Measurements from ENCODE around the gene PIP5K1C.
"Not testable (repeated sequence)": the region's sequence is repeated elsewhere in the genome, so short reads cannot be mapped to it uniquely, and the experiment has no call there.

PIP5K1C gene

DNA sequence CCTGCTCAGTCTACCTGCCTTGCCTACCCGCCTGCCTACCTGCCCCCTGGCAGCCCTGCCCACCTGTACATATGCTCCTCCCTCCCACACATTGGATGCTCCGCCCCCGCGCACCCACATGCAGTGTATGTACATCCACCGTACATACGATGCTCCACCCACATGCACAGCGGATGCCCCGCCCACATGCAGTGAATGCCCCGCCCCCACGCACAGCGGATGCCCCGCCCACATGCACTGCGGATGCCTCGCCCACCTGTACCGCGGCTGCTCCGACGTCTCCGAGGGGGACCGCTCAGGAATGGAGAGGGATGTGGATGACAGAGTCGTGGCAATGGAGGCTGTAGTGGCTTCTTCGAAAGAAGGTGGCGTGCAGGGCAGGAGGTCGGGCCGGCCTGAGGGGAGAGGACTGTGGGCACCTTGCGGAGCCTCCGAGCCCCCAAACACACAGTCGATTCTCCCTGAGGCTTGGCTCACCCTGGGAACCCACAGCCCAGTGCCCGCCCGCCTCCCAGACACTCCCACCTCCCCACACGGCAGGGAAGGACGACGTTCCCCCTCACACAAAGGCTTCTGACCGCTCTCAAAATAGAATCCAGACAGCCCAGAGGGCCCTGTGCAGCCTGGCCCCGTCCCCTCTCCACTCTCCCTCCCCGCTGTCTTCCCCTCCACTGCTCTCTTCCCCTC, 57.1 kb downstream of the PIP5K1C start:
- peak in 1 of 2 donors; percentile 19 for DNase-seq

DNA sequence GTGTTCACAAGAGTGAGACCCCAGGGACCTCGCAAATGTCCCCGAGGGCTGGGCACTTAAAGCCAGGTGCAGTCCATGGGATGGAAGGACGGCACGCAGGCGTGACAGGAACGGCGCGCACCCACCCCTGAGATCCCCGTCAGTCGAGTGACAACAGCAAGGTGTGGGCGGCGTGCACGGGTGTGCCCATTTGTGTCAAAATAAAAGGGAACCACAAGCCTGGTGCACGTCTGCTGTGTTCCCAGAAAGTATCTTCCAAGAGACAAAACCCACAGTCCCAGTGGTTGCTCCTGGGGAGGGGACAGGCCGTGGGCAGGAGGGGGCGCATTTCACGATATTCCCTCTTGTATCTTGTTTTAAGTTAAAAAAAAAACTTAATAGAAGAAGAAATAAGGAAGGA, 58.0 kb downstream of the PIP5K1C start:
- no peak for DNase-seq

DNA sequence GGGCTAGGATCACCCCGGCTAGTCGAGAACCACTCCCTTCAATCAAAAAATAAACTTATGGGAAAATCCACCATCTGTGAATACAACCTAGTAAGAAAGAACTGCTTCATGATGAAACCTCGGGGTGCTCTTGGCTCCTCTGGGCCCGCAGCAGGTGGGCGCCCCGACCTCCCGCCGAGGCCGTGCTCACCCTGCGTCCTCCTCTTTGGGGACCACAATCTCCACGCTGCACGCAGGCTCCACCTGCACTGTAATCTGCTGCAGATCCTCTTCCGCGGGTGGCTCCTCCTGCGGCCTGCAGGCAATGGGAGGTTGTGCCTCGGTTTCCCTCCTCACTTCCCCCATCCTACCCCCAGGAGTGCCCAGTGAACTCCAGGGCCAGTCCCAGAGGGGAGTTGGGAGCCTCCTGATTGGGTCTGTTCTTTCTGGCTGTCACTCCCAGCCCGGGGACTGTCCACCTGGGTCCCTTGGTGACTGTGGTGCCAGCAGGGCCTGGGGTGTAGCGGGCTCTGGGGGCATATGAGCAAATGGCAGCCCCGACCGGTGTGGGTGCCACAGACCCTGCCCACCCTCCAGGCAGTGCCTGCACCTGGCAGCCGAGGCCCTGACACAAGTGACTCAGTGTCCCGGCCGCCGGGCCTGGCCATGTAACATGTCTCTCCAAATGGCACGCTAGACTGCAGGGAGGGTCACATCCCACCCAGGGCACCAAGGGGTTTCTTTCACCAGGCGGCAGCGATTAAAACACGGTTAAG, 58.6 kb downstream of the PIP5K1C start:
- no peak for DNase-seq

DNA sequence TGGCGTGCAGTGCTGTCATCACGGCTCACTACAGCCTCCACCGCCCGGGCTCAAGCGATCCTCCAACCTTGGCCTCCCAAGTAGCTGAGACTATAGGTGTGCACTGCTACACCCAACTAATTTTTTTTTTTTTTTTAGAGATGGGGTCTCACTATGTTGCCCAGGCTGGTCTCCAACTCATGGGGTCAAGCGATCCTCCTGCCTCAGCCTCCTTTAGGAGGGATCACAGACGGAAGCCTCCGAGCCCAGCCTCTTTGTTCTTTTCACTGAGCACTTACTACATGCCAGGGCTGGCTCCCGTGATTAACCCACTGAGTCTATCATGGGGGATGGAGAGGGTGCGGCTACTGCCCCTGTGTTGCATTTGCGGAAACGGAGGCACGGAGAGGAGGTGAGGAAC, 60.8 kb downstream of the PIP5K1C start:
- DNase-seq: no peak

DNA sequence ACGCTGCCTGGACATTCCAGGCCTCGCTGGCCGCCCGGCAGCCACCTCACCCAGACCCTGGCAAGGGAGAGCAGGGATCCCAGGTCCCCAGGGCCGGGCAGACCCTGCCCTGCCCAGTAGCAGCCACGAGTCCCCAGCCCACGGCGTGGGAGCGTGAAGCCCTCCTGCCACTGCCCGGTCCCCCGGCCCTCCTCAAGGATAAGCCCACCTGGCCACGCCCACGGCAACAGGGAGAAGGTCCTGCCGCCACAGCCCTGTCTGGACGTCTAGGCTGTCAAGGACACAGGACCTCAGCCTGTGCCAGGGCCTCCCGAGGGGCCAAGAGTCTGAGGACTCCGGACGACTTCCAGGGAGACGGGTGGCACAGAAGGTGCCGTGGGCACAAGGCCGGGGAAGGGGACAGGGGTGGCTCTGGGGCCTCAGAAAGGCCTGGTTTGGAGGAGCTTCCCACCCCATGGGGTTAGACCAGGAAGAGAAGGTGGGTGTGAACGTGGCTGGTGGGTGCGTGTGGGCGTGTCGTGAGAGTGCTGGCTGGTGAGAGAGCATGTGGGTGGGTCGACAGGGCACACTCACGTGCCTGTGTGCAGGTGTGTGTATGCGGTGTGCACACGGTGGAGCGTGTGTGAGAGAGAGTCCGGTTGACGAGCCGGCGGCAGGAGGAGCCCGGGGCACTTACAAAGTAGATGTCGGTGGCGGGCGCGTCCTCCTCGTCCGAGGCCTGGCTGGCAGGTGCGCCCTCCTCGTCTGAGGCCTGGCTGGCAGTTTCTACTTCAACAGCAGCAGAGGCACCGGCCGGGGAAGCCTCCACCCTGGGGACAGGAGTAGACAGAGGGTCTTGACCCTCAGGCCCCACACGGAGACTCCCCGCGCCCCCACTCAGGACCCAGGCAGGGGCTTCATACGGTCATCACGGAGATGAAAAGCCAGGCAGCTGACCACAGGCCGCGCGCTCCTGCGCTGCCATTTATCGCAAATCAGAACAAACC, 61.8 kb downstream of the PIP5K1C start:
- no peak for DNase-seq

DNA sequence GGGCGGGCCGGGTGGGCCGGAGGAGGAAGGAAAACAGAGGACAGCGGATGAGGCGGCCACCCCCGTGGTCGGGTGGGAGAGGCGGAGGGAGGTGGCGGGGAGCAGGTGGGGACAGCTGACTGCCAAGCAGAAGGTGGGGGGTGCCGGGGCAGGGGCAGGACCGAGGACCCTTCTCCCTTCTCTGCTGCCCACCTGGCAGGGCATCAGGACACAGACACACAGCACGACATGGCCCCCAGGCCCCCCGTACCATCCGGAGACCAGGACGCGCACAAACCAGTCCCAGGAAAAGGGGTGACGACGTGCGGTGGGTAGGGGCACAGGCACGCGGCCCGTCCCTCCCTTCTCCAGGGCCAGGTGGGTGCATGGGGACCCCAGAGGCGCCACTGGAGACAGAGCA, 62.6 kb downstream of the PIP5K1C start:
- DNase-seq: no peak

DNA sequence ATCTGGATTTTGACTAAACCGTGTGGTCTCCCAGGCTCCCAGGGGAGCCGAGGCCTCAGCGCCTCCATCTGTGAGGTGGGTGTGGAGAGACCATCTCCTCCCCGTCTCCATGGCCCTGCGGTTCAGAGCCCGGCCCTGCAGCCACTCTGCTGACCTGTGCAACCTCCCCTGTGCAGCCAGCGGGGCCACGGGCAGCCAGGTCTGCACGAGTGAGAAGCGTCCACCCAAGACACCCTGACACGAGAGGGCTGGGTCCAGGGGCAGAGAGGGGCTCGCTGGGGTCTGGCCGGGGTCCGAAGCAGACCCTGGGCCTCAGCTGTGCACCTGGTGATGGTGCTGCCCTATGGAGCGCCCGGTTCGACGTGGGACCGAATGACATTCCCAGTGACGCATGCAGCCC, 63.3 kb downstream of the PIP5K1C start:
- no peak for DNase-seq

DNA sequence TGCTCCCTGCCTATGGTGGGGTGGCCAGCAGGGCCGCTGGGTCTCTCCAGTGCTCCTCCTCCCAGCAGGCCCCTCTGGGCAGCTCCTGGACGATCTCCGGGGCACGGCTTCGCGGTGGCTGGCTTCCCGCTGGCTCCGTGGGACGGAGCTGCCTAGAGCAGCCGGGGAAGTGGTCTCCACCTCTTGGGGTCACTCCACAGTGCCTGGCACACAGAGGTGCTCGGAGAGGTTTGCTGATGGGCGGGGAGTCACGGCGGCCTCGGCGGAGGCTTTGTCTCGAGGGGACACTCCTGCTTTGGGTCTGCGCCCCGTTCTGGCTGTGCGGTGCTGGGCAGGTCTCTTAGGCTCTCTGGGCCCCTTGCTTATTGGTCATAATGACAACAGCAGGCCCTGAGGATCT, 63.8 kb downstream of the PIP5K1C start:
- no peak for DNase-seq

DNA sequence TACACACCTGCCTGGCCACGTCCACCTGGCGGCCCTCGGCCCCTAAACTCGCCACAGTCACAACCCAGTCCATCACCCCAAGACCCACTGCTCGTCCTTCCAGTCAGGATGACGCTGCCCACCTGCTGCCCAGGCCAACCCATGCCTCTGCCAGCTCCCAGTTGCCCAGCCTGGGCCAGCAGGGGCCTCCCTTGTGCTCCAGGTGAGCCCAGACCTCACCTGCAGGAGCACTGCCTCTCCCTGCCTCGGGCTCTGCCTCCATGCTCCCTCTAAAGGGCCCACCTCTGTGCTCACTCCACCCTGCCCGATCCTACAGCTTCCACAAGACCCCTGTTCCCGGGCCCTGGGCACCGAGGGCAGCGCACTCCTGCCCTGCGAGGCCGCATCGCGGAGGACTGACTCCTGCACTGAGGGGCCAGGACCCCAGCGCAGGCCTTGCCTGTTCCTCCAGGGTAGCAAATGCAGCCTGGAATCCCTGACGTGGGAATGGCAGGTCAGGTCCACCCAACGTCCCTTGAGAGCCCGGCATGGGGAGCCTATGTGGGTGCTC, 65.7 kb downstream of the PIP5K1C start:
- no peak for DNase-seq

DNA sequence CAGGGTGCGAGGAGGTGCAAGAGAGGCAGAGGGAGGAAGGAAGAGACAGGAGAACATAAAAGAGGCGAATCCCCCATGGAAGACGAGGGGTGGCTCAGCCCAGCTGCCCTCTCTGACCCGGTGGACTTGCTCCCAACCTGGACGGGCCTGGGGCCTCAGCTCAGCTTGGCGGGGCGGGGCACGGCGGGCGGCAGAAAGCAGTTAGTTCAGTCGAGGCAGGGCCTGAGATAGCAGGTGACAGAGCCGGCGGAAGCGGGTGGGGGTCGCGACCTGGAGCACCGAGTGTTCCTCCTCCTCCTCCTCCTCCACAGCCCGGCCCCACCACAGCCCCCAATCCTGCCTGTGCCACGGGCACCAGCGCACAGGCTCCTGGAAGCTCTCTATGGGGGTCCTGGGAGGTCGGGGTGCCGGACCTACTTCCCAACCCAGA, 66.7 kb downstream of the PIP5K1C start:
- no peak for DNase-seq

DNA sequence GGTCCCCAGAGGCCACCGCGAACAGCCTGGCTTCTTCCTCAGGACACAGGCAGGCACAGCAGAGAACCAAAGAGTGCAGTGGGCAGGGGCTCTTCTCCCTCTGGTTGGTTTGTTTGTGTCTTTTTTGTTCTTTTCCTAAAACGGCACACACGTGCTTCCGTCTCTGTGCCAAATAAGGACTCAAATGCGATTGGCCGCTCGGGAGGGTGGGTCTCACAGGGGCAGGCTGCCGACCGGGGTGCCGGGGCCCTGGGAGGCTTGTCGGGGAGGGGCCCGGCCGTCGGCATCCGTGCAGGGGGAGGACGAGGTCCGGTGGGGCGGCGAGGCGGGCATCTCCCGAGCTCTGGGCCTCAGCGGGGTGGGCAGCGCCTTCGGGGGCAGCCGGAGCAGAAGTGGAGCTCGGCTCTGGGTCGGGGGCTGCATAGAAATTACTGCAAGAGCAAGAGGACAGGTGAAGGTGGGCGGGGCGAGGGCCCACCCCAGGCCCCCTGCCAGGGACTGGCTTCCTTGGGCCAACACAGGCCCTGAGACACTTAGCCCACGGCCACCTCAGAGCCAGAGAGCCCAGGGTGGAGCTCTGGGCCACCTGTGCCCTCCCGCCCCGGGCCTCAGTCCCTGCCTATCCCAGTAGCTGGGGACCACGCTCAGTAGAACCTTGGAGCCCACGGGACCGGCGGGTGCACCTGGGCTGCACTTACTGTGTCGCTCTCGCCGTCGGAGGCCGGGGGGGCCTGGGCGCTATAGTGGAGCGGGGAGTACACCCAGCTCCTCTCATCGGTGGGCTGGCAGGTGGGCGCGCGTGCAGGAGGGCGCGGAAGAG, 67.3 kb downstream of the PIP5K1C start:
- no peak for DNase-seq

DNA sequence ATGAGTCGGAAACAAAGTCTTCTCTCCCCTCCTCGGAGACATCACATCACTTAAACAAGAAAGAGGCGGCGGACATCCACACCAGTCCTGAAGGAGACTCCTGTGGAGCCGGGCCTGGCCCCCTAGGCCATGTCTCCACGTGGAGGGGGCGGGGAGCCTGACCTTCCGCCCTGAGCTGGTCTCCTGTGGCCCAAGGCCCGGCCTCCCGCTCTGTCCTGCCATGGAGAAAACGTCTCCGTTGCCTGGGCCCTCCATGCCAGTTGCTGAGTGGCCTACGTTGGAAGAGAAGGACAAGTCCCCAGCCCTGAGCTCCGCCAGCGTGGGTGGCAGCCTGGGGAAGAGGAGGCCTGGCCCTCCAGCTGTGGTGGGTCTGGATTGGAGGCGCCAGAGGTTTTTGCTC, 68.2 kb downstream of the PIP5K1C start:
- DNase-seq: no peak

DNA sequence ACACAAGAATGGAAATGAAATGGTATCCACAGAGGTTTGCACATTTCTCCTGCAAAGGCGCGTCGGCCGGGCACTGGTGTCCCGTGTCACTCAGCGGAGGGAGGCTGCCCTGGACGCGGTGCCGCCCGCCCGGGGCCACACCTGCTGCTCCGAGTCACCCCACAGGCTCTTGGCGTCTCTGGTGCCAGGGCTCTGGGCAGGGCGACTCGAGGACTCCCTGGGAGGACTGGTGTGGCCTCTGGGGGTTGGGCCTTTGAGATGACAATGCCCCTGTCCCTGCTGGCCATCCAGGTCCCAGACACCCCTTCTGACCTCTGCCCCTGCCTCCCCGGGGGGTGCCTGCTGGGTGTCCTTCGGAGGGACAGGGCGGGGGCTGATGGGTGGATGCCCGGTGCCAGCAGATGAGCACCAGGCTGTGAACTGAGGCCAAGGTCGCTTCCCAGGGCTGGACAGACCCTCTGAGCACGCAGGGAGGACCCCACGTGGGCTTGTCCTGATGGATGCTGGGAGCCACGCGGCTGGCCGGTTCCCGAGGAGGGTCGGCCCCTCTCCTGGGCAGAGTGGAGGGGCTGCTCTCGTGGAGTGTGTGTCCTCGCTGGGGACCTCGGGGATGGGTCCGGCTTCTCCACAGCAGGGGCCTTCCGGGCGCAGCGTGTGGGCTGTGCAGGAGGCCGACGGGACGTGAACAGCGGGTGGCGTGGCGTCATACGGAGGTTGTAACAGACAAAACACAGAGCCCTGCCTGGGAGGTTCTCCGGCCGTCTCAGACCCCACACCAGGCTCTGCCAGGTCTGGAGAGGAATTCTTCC, 69.0 kb downstream of the PIP5K1C start:
- no peak for DNase-seq

DNA sequence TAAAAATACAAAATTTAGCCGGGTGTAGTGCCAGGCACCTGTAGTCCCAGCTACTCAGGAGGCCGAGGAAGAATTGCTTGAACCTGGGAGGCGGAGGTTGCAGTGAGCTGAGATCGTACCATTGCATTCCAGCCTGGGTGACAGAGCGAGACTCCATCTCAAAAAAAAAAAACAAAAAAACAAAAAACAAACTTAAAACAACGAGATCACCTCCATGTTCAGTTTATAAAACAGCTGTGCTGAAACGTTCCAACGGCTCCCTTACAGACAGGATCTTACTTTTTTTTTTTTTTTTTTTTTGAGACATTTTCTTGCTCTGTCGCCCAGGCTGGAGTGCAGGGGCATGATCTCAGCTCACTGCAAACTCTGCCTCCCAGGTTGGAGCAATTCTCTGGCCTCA, 71.5 kb downstream of the PIP5K1C start:
- not testable (repeated sequence) for DNase-seq

DNA sequence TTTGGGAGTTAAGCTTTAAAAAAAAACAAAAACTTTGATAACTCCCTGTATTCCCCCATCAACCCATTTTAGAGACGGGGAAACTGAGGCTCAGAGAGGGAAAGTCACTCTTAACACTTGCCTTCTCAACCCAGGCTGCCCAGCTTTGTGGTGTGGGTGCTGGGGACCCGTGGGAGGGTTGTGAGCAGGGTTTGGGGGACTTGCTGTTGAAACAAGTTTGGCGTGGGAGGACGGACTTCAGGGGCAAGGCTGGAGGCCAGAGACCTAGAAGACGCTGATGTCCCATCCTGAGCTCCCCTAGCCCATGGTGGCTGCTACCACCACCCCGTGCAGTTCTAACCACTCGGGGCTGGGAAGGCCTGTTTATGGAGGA, 72.9 kb downstream of the PIP5K1C start:
- no peak for DNase-seq

DNA sequence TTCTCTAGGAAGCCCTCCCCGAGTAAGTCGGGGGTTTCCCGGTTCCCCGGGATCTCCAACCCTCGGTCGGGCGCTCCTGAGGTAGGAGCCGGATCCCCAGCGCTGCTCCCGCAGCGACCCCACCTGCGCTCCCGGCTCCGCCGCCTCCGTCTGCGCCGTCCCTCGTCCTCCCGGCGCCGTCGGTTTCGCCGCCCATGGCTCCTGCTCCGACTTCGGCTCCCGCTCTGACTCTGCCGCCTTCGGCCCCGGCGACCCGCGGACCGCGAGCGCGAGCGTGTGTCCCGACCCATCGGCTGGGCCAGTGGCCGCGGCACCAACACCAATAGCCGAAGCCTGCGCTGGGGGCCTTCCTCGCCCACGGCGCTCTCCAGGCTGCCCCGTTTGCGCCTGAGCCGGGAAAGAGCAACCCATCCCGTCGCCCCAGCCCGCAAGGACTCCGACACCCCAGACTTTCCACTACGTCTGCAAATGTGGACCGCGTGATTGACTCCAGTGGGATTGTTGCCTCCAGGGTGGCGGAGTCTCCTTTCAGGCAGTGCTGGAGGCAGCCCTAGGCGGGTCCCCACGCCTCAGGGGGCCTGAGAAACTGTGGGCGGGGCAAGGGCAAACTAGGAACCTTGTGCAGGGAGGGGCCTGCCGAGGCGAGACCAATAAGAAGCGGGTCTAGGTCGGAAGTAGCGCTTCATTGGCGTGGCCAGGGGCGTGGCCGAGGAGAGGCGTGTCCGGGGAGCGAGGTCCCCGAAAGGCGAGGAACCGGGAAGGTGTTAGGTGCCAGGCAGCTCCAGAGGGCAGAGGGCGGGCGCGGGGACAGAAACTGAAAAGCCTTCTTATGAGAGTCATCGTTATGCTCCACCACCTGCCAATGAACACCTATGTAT, 73.6 kb downstream of the PIP5K1C start, which contains the start of gene CACTIN:
Gene CACTIN, minus strand, starts transcription at position 318 of the 878 bp plus-strand sequence. Its CDS starts 28 bp downstream, at position 290.
- peak; percentile 98 to 99 for DNase-seq

DNA sequence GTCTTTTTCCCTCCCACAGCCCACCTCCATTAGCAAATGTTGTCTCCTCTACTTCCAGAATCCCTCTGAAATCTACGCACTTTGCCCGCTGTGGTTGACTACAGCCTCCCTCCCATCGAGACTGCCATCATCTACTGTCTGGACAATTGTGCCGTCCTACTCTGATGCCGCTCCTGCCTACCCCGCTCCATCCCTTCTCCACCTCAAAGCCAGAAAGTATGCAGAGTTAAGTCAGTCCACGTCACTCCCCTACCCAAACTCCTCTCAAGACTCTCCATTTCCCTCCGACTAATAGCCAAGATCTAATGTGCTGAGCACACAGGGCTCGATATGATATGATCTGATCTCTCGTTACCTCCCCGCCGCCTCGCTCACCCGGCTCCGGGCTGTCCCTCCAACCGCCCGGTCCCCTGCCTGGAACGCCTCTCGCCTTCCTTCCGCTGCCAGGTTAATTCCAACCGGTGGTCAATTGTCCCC, 74.2 kb downstream of the PIP5K1C start:
- DNase-seq: no peak

DNA sequence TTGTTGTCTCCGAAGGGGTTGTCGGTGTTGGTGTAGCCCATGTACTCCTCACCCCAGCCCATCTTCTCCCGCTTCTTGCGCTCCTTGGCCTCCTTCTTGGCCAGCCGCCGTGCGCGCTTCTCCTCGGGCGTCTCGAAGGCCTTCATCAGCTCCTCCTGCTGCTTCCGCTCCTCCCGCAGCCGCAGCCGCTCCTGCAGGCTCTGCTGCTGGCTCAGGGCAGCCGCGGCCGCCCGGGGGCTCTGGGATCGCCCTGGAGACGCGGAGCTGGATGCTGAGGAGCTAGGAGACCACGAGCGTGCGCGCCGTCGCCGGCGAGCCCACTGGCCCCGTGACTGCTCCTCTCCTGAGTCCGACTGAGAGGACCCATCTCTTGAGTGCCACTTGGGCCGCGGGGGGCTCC, 76.6 kb downstream of the PIP5K1C start:
- no peak for DNase-seq

DNA sequence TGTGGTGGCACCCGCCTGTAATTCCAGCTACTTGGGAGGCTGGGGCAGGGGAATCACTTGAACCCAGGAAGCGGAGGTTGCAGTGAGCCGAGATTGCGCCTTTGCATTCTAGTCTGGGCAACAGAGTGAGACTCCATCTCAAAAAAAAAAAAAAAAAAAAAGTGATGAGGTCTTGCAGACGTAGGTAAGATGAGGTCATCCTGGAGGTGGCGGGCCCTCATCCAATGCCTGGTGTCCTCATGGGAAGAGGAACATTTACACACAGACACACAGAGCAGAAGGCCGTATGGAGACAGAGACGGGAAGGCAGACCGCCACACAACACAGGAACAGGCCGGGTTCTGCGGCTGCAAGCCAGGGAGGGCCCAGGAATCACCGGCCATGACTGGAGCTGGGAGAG, 78.0 kb downstream of the PIP5K1C start:
- no peak for DNase-seq

DNA sequence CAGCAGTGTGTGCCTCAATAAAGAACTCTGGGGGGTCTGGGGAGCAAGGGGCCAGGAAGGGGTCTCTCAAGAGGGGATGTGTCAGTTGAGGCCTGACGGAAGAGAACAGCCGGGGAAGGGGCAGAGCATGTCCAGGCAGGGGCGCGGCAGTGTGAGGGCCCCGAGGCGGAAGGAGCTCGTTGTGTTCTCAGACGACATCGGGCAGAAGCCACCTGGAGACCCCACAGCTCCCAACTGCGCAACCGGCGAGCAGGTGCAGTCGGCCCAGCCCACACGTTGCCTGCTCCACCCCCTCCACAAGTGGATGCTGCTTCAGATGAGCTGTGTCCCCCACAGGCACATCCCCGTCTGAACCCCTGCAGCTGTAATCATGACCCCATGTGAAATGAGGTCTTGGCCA, 78.6 kb downstream of the PIP5K1C start:
- DNase-seq: no peak
